WI38 (cell line): ENCODE results near the gene MORC4.

Experiments used
- H3K4me3 ChIP-seq: 2 replicates; pipeline ENCODE4 v1.5.1; 2011; ENCODE audit warnings: low read depth, mild to moderate bottlenecking, control low read depth, low read length
- TF ChIP-seq, protein P1 (sequence below): IDR thresholded peaks from 2 replicates; pipeline ENCODE4 v1.5.1; 2012; ENCODE audit warnings: low read depth, mild to moderate bottlenecking, control low read depth, low read length

Gene MORC4

DNA sequence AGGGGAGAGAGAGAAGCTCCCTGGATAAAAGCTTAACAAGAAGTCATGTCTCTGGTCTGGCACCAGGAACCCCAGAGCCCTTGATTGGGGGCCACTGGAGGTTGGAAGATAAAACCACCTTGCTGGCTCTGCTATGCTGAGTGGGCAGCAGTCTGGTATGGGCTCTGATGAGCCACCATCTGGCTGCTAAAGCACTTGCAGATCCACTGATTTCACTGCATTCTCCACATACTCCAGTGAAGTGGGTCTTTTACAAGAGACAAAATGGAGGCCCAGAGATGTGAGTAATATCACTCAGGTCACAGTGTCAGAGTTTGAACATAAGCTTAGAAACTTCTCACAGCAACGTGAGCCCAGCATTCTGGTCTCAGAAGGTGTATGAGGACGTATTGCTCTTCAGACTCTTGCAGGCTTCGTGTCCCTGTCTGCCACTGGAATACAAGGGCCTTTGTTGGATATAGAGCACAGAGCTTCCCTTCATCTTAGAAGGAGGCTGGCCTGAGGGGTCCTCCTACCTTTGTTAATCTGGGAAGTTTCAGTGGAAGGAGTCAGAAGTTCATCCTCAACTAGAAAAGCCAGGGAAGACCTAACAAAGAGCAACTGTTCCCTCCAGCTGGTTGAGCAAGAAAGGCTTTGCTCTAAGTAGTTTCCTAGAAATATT is 68.1 kb downstream of the MORC4 start:
- H3K4me3 ChIP-seq = no peak overlapping the region
- TF ChIP-seq, protein P1, sequence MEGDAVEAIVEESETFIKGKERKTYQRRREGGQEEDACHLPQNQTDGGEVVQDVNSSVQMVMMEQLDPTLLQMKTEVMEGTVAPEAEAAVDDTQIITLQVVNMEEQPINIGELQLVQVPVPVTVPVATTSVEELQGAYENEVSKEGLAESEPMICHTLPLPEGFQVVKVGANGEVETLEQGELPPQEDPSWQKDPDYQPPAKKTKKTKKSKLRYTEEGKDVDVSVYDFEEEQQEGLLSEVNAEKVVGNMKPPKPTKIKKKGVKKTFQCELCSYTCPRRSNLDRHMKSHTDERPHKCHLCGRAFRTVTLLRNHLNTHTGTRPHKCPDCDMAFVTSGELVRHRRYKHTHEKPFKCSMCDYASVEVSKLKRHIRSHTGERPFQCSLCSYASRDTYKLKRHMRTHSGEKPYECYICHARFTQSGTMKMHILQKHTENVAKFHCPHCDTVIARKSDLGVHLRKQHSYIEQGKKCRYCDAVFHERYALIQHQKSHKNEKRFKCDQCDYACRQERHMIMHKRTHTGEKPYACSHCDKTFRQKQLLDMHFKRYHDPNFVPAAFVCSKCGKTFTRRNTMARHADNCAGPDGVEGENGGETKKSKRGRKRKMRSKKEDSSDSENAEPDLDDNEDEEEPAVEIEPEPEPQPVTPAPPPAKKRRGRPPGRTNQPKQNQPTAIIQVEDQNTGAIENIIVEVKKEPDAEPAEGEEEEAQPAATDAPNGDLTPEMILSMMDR = no peak

DNA sequence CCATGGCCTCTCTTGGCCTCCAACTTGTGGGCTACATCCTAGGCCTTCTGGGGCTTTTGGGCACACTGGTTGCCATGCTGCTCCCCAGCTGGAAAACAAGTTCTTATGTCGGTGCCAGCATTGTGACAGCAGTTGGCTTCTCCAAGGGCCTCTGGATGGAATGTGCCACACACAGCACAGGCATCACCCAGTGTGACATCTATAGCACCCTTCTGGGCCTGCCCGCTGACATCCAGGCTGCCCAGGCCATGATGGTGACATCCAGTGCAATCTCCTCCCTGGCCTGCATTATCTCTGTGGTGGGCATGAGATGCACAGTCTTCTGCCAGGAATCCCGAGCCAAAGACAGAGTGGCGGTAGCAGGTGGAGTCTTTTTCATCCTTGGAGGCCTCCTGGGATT is 71.8 kb downstream of the MORC4 start:
- TF ChIP-seq, protein P1 = no peak
- H3K4me3 ChIP-seq = no peak overlapping the region

DNA sequence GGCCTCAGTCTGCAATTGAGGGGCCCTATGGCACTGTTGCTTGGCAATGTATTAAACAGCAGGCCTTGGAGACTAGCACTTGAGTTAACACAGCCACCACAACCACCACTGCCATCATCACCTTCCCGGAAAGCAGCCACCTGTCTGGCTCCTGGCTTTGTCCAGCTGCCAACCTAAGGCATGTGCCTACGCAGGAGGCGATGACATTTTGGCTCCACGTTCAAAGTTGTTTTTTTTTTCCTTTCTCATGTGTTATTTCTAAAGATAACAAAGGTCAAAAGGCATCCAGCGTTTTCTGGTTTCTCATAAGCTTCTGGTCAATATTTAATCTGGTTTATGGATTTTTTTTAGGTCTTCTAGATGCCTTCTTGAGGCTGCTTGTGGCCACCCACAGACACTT is 72.3 kb downstream of the MORC4 start:
- TF ChIP-seq, protein P1 = no peak
- H3K4me3 ChIP-seq = no peak overlapping the region

DNA sequence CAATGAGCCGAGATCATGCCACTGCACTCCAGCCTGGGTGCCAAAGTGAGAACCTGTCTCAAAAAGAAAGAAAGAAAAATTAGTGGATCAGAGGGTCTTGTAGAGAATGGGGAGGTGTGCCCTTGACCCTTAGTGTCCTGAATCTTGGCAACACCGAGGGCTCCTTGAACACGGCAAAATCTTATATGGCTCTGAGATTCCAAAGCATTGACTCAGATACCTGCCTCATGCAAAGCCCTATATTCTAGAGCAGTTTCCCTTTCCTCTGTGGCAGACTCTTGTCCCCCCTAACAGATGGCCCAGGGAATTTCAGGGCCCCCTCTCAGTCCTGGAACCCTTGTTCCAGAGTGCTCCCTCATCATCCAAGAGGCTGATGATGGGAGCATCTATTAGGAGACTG is 73.0 kb downstream of the MORC4 start:
- H3K4me3 ChIP-seq = no peak overlapping the region
- TF ChIP-seq, protein P1 = no peak

DNA sequence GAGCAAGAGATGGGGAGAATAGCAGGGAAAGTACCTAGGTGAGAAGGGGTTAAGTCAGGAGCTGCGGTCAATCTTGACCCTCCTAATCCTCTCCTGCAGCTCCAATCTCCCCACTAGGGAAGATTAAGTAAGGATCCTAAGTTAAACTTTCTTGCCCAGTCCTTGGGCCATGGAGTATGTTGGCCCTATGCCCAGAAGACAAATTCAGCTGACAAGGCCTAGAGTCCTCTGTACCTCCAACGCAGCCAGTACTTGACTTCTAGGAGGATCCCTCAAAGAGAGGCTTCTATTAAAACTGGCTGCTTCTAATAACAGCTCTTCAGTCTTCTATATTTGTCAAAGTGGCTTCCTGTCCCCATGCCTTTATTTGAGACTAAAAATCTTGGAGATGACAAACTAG is 78.4 kb downstream of the MORC4 start:
- no peak overlapping the region for H3K4me3 ChIP-seq
- TF ChIP-seq, protein P1 = no peak

DNA sequence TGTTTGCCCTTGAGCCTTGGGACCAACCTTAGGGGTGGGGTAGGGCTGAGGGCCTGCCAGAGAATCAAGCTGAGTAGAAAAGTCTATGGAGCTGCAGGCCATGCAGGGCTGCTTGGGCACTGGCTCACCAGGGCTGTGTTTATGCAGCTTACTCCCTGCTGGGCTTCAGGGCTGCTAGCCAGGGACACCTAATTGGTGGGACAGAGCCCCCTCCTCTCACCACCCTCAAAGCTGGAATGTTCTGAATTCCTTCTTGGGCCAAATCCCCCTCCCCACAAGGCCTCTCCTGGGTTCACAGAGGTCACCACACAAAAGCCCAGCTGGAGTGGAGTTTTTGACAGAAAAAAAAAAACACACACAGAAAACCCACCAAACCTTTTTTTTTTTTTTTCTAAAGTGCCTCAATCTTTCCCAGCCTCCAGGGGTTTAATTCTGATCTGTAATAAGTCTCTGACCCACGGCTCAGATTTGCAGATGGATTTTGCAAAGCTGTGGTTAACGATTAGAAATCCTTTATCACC is 80.0 kb downstream of the MORC4 start, which contains the start of gene CLDN2:
TSS of gene CLDN2 (plus strand) at position 471 of the 521 bp plus-strand sequence. CDS start 7,827 bp downstream, outside the sequence.
- TF ChIP-seq, protein P1 = no peak

DNA sequence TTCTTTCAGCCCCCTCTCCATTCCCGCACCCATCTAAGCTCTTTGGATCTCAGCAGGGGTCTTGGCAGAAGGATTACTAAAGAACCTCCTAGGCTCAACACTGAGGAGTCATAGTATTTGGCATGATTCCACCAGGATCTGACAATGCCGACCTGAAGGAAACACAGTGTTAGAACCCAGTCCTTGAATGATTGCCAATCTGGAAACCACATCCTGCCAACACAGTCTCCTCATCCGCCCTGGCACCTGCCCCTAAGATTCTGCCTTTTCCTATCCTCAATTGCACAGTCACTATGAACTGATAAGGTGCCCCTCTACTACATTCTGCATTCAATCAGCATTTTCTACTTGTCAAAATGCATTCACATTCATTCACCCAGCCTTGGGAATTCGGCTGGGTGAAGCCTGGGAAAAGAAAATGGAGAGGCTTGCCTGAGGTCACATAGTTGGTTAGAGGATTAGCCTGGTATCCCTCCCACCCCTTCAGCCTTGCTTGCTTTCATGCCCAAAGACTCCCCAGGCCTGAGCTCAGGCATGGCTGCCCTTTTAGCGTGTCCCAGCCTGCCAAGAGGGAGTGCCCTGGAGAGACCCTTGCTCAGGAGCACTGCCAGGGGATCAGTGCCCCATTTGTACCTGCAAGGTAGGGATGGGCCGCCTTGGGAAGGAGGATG is 82.0 kb downstream of the MORC4 start:
- TF ChIP-seq, protein P1 = no peak
- H3K4me3 ChIP-seq = no peak overlapping the region

More for the DNA sequence above, 80.0 kb downstream of the MORC4 start, which contains the start of gene CLDN2:
- no peak within 1 kb of the TSS for H3K4me3 ChIP-seq
